ENCODE results near the gene SPATC1L.

The SPATC1L gene

DNA sequence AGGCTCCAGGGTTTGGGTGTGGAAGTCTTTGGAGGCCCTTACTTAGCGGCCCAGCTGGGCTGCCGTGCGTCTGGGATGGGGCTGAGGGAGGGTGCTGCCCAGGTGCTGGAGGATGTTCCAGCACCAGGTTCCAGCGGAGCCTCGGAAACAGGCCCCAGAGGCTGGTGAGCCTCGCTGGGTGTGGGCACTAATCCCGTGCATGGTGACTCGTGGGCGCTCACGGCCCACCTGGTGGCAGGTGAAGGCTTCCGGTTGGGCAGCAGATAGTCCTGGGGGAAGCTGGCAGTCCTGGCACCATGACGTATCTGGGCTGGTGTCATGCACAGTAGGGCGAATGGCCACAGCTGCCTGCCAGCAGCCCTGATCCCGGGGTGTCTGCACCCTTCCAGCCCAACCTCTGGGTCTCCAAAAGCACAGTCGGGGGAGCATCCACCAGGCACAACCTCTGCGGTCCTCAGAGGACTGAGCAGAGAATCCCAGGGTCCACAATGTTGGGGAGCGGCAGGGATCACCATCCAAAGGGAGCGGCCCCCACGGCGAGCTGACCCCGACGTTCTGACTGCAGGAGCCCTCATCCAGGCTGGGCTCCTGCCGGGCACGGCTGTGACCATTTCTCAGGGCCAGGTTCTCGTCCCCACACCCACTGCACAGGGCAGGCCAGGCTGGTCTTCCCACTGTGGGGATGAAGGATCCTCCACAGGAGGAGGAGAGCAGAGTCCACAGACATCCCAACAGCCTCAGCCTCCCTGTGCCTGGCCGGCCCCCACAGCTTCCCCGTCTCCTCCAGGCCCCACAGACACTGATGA, 54.2 kb downstream of the SPATC1L start:
- no peak for DNase-seq

- no peak for DNase-seq
Measured at GRCh38 chr21:46128933-46129571, 55.2 kb downstream of the SPATC1L start.

GRCh38 chr21:46128106-46128932, 55.9 kb downstream of the SPATC1L start:
- DNase-seq, result no peak

DNA sequence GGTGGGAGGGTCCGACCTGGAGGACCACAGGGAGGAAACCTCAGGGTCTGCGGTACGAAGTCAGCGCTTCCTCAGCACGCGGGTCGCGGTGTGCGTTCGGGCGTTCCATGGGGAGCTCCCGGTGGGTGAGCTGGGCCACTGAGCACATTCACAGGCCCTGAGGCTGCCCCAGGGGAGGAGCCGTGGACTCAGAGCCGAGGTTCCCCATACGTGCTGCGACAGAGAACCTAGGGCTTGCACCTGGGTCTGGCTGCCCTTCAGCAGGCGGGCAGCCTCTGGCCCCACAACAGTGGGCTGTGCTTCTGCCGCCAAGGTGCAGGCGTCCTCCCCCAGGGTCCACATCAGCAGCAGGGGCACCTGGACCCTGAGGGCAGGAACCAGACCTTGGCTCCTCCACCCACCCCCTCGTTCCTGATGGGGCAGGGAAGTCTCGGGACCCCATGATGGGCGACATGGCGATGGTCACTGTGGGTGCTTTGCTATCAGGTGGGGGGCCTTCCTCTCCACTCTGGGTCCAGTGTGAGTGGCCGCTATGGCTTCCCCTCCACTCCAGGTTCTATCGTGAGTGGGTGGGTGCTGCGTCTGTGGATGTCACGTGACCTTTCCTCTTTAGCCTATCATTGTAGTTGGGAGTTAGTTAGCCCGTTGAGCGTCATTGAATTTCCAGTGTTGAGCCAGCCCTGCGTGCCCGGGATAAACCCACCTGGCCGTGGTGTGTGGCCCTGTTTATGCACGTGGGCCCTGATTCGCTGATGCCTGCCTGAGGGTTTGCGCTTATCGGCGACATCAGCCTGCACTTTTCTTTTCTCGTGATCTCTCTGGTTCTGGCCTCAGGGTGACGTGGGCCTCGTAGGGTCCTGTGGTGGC, 56.8 kb downstream of the SPATC1L start:
- no peak for DNase-seq

- DNase-seq, result no peak
Measured at GRCh38 chr21:46126309-46127238, 57.7 kb downstream of the SPATC1L start.

- no peak for DNase-seq
Measured at GRCh38 chr21:46125846-46126301, 58.4 kb downstream of the SPATC1L start.

DNA sequence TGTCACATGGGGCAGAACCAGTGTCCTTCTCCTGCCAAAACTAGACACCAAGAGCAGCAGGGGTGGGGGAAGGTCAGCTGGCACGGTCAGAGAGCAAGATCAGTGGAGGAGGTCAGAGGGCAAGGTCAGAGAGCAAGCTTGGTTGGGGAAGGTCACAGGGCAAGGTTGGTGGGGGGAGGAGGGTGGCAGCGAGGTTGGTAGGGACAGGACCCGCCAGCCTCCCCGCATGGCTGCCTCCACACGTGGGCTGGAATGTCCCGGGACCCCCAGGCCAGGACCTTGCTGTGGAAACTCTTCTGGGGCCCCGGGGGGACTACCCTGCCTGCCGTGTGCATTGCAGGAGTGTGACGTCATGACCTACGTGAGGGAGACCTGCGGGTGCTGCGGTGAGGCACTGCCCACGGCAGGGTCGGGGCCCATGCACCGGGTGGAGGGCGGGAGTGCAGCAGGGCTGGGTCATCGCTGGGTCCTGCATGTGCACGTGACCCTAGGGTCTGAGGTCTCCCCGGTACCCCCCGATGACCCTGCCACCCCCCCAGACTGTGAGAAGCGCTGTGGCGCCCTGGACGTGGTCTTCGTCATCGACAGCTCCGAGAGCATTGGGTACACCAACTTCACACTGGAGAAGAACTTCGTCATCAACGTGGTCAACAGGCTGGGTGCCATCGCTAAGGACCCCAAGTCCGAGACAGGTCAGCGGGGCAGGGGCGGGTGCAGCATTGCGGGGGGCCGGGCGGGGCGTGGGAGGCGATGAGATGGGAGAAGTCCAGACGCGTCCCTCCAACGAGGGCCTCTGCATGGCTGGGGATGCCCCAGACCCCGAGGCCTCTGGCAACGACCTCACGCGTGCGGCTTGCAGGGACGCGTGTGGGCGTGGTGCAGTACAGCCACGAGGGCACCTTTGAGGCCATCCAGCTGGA, 59.1 kb downstream of the SPATC1L start:
- no peak for DNase-seq

DNA sequence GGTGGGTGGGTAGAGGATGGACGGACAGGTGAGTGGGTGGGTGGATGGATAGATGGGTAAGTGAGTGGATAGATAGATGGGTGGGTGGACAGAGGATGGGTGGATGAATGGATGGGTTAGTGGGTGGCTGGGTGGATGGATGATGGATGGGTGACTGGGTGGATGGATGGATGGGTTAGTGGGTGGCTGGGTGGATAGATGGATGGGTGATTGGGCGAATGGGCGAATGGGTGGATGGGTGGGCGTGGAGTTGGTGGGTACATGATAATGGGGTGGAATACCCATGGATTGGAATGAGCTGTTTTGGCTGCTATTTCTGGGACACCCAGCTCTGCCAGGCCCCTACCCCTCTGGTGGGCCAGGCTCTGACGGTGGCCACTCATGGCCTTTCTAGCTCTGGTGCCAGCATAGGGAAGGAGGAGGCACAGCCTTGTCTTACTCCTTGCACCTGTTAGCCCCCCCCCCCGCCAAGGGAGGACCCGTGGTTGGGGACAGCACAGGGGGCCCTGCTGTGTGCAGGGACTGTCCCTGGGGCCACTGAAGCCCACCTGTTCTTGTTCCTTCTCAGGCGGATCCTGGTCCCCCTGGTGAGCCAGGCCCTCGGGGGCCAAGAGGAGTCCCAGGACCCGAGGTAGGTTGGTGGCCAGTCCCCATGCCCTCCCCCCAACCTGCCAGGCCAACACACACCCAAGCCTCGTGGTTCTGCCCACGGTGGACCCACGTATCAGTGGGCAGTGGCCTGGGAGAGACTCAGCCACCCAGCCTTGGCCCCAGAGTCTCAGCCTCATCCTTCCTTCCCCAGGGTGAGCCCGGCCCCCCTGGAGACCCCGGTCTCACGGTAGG, 60.0 kb downstream of the SPATC1L start:
- DNase-seq, result no peak

DNA sequence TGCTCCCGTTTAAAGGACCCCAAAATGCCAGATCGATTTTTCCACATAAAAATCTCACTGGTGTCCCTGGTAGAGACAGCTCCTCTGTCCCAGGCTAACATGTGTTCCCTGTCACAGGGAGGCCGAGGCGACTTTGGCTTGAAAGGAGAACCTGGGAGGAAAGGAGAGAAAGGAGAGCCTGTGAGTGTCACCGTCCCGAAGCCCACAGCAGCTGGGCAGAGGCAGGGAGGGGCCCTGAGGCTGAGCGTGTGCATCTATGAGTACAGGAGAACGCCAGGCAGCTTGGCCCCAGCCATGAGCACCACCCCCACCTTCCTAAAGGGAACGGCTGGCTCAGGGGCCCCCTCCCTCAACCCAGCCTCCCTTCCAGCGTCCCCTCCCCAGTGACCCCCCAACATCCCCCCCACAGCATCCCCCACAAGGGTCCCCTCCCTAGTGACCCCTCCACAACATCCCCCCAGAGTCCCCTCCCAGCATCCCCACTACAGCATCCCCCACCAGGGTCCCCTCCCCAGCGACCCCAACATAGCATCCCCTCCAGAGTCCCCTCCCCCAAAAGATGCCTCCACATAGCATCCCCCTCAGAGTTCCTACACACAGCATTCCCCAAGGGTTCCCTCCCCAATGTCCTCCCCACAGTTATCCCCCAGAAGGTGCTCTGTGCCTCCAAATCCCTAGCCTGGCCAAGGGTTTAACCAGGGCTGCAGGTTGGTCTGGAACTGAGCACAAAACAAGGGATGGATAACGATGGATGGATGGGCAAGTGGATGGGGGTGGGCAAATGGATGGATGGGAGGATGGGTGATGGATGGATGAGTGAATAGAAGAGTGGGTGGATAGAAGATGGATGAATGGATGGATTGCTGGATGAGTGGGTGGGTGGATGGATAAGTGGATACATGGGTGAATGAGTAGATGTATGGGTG, 61.2 kb downstream of the SPATC1L start:
- DNase-seq, result no peak

DNA sequence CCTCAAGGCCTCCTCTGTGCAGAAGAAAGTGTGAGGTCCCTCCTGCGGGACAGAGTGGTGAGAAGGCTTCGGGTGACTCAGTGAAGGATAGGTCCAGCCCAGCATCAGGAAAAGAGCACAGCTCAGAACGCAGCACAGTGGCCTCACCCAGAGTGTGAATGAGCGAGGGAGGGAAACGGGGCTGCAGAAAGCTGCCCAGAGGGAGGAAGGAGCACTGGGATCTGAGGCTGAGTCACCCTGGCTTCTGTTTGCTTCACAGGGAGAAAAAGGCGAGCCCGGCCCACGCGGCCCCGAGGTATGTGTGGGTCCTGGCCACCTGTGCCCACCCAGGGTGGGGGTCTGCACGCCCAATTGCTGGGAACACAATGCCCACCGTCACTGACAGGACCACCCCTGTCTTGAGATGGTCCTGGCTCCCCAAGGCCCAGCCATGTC, 62.0 kb downstream of the SPATC1L start:
- no peak for DNase-seq

DNA sequence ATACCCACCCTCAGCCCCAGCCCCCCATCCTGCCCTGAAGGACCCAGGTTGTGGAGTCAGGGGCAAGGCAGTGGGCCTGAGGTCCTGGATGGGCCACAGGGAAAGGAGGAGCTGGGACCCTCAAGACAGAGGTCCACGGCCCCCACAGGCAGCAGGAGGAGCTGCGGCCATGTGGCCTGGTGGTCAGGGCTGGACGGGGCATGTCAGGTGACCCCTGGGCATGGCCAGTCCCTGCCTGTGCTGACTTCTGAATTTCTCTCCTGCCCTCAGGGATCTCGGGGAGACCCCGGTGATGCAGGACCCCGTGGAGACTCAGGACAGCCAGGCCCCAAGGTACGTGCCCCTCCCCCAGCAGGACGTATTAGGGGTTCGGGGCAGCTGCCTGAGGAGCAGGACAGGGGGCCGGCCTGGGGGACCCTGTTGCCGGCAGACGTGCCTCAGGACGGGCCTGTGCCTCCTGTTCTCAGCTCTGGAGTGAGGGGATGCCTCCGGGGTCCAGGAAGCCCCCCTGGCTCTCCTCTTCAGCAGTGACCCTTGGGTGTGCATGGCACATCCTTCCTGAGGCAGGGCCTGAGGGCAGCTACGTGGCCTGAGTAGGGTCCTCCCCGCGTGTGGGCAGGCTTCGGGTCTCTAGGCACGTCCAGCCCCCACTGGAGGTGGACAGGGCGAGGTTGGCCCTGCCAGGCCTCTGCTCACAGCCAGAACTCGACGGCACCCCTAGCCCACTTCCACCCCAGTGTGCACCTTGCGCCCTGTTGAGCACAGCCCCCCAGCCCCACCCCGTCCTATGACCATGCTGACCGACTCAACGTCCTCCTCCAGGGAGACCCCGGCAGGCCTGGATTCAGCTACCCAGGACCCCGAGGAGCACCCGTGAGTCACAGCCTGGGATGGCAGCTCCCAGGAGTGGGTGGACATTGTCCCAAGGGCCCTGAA, 62.7 kb downstream of the SPATC1L start:
- DNase-seq, result no peak

GRCh38 chr21:46120301-46121285, 63.7 kb downstream of the SPATC1L start:
- no peak for DNase-seq

DNA sequence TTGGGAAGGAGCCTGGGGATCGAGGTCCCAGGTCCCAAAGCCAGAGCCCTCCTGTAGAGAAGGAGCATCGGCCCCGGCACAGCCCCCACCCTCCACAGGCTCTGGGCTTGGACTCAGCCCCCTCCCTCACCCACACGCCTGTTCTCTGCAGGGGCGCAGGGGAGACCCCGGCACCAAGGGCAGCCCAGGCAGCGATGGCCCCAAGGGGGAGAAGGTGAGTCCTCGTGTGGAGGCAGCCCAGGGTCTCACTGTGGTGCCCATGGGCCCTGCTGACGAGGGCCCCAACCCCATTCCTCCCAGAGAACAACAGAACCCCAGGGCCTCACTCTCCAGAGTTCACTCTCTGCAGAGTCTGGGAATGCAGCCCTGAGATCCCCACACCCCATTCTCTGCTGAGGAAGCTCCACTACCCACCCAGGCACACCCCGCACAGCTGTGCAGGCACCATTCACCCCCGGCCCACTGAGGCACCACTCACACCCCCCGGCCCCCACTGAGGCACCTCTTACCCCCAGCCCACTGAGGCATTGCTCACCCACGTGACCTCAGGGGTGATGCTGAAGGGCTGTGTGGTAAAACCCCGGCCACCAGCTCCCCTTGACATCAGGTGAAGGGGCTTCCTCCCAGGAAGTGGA, 64.5 kb downstream of the SPATC1L start:
- DNase-seq, result no peak

DNA sequence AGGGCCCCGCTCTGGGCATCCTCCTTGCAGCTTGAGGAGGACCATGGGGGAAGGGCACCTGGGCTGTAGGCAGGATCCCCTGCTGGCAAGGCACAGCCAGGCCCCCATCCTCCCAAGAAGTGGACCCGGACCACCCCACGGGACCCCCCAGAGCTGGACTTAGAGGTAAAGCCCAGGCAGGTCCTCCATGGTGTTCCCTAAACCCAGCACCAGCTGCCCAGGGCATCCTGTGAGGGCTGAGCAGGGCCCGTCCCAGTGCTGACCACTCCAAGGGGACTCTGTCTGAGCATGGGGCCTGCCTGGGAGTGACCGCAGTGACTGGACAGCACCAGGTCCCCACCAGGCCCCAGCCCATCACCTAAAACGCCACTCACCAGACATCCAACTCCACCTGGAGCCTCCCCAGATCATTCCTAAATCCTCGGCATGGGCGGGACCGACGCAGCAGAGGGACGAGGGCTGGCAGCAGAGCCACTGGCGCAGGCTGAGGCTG, 65.1 kb downstream of the SPATC1L start:
- DNase-seq, result no peak

Data from NCI-H1105 (cell line).